Measurements from ENCODE around the gene PDE6H. TPM values are rescaled to one million over a fixed set of nuclear protein-coding genes. Genes with fewer than 3 reads are reported as not detected.

PDE6H gene
- total RNA-seq, 1 experiment from 2014 or later, result not detected

- Histone ChIP-seq H3K9me3 (ENCODE audit: low read depth, low read length, poor library complexity, severe bottlenecking) (no peaks in the 10 kb centered on the region), H3K4me1 (ENCODE audit: insufficient read depth, low read length, poor library complexity, severe bottlenecking) (no peaks in the 10 kb centered on the region), H3K27me3 (replicated peaks; ENCODE audit: insufficient read depth, low read depth, low read length, poor library complexity) (no peaks in the 10 kb centered on the region), H3K4me3 (ENCODE audit: low read depth, low read length, poor library complexity, severe bottlenecking) (no peak overlapping the region), H3K27ac (ENCODE audit: low read depth, low read length, poor library complexity, severe bottlenecking) (no peak overlapping the region), H3K36me3 (ENCODE audit: insufficient read depth, low read length, poor library complexity, severe bottlenecking) (no peaks in the 10 kb centered on the region)
- BruUV-seq (replicated peaks), result no TSS peak
- ChIA-PET POLR2A (ENCODE audit: low non-redundant PET) (no interaction called here), CTCF (no interaction called here)
- TF ChIP-seq EZH2 (IDR thresholded peaks at IDR 0.05; ENCODE audit: borderline replicate concordance, low read depth, low read length, poor library complexity, severe bottlenecking), result no peak
- TF ChIP-seq, protein P1, sequence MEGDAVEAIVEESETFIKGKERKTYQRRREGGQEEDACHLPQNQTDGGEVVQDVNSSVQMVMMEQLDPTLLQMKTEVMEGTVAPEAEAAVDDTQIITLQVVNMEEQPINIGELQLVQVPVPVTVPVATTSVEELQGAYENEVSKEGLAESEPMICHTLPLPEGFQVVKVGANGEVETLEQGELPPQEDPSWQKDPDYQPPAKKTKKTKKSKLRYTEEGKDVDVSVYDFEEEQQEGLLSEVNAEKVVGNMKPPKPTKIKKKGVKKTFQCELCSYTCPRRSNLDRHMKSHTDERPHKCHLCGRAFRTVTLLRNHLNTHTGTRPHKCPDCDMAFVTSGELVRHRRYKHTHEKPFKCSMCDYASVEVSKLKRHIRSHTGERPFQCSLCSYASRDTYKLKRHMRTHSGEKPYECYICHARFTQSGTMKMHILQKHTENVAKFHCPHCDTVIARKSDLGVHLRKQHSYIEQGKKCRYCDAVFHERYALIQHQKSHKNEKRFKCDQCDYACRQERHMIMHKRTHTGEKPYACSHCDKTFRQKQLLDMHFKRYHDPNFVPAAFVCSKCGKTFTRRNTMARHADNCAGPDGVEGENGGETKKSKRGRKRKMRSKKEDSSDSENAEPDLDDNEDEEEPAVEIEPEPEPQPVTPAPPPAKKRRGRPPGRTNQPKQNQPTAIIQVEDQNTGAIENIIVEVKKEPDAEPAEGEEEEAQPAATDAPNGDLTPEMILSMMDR (conservative IDR thresholded peaks at IDR 0.05; ENCODE audit: low read depth, low read length), result no peak
- no peak for DNase-seq (ENCODE audit: low spot score)
- intact Hi-C loops (cut with micrococcal nuclease; ENCODE audit: unreplicated experiment), result loop anchor here (2.0 to 10.0 kb wide), 2 partner anchors 223 to 363 kb away; partner anchors contain the start of gene RERG
Observed at GRCh38 chr12:14997998-14998397, 25.2 kb downstream of the PDE6H start.

DNA sequence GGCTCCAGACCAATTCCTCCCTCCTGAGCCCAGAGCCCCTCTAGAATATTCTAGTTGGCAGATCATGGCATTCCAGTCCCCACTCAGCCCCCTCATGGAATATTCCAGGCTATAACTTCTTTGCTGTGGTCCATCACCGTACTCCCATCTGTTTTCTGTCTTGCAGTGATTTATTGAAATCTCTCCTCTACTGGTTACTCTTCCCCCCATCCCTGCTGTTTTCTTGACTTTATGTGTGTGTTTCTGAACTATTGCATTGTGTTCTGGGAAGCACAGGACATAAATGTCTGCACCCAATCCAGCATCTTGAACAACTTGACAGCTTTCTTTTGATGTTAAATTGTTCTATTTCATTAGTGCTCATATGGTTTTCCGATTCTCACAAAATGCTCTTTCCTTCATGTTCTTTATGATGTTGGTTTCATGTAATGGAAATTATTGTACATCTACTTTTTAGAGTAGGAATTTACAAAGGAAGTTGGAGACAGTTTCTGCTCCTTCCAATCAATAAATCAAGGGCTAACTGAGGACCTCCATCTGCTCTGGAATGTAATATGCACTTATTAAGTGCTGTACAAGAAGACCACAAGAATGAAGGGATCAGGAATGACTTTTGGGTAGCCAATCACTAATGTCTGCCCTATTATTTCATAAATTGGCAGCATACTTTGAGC lies 26.3 kb downstream of the PDE6H start:
- ChIA-PET POLR2A (ENCODE audit: low non-redundant PET) (no interaction called here), CTCF (no interaction called here)
- Histone ChIP-seq H3K4me1 (ENCODE audit: insufficient read depth, low read length, poor library complexity, severe bottlenecking) (no peaks in the 10 kb centered on the region), H3K36me3 (ENCODE audit: insufficient read depth, low read length, poor library complexity, severe bottlenecking) (no peaks in the 10 kb centered on the region), H3K27ac (ENCODE audit: low read depth, low read length, poor library complexity, severe bottlenecking) (no peak overlapping the region), H3K9me3 (ENCODE audit: low read depth, low read length, poor library complexity, severe bottlenecking) (no peaks in the 10 kb centered on the region), H3K27me3 (replicated peaks; ENCODE audit: insufficient read depth, low read depth, low read length, poor library complexity) (no peaks in the 10 kb centered on the region), H3K4me3 (ENCODE audit: low read depth, low read length, poor library complexity, severe bottlenecking) (no peak overlapping the region)
- intact Hi-C loops (cut with micrococcal nuclease; ENCODE audit: unreplicated experiment), result loop anchor here (2.0 to 10.0 kb wide), 2 partner anchors 222 to 364 kb away; partner anchors contain the start of gene RERG
- DNase-seq (ENCODE audit: low spot score), result no peak
- TF ChIP-seq, protein P1 (conservative IDR thresholded peaks at IDR 0.05; ENCODE audit: low read depth, low read length), result no peak
- no peak for TF ChIP-seq EZH2 (IDR thresholded peaks at IDR 0.05; ENCODE audit: borderline replicate concordance, low read depth, low read length, poor library complexity, severe bottlenecking)
- no TSS peak for BruUV-seq (replicated peaks)

DNA sequence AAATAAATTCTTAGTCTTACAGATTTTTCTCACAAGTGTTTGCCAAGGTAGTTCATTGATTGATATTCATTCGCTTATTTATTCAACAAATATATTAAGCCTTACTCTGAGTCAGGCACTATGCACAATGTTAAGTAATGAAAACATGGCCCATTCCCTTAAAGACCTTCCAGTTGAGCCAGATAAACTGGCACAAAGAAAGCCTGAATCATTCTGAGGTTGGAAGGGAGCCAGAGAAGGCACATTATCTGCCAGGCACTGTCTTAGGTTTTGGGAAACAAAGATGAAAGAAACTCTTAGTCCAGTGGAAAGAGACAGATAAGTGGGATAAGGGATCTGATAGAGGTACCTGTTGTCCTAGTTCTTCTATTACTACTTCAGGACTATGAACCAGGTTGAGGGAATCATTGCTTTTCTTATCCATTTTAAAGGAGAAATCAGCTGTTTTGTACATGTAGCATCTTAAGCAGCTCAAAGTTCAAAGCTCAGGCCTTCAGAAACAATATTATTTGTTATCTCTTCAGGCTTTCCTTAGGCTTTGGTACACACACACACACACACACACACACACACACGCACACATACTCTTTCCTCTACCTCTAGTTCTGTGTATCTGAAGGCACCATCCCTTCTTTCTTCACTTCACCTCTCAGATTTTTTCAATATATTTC lies 27.0 kb downstream of the PDE6H start:
- Histone ChIP-seq H3K9me3 (ENCODE audit: low read depth, low read length, poor library complexity, severe bottlenecking) (no peaks in the 10 kb centered on the region), H3K4me3 (ENCODE audit: low read depth, low read length, poor library complexity, severe bottlenecking) (no peak overlapping the region), H3K36me3 (ENCODE audit: insufficient read depth, low read length, poor library complexity, severe bottlenecking) (no peaks in the 10 kb centered on the region), H3K27me3 (replicated peaks; ENCODE audit: insufficient read depth, low read depth, low read length, poor library complexity) (no peaks in the 10 kb centered on the region), H3K4me1 (ENCODE audit: insufficient read depth, low read length, poor library complexity, severe bottlenecking) (no peaks in the 10 kb centered on the region), H3K27ac (ENCODE audit: low read depth, low read length, poor library complexity, severe bottlenecking) (no peak overlapping the region)
- ChIA-PET CTCF (no interaction called here), POLR2A (ENCODE audit: low non-redundant PET) (no interaction called here)
- no TSS peak for BruUV-seq (replicated peaks)
- TF ChIP-seq, protein P1 (conservative IDR thresholded peaks at IDR 0.05; ENCODE audit: low read depth, low read length), result no peak
- TF ChIP-seq EZH2 (IDR thresholded peaks at IDR 0.05; ENCODE audit: borderline replicate concordance, low read depth, low read length, poor library complexity, severe bottlenecking), result no peak
- peak; percentile 47 for DNase-seq (ENCODE audit: low spot score)
- intact Hi-C loops (cut with micrococcal nuclease; ENCODE audit: unreplicated experiment), result loop anchor here (2.0 to 10.0 kb wide), 3 partner anchors 221 to 525 kb away; partner anchors contain the start of gene RERG

All from A673 (cell line).